PC-3 (cell line): Measurements from ENCODE around the gene ARHGAP8.

Experiments
- EZH2phosphoT487 ChIP-seq: fragments of 300-600 bp; sonication (generic); IDR thresholded peaks from 2 replicates; pipeline ENCODE4 v1.6.1; 2018; ENCODE audit warnings: mild to moderate bottlenecking, antibody characterized with exemption, low read length, borderline replicate concordance
- TF ChIP-seq, protein P1 (sequence below): fragments of 300-600 bp; sonication (generic); conservative IDR thresholded peaks from 2 replicates; pipeline ENCODE4 v1.5.1; 2017; ENCODE audit warnings: antibody characterized with exemption, low read depth, mild to moderate bottlenecking, low read length

DNA sequence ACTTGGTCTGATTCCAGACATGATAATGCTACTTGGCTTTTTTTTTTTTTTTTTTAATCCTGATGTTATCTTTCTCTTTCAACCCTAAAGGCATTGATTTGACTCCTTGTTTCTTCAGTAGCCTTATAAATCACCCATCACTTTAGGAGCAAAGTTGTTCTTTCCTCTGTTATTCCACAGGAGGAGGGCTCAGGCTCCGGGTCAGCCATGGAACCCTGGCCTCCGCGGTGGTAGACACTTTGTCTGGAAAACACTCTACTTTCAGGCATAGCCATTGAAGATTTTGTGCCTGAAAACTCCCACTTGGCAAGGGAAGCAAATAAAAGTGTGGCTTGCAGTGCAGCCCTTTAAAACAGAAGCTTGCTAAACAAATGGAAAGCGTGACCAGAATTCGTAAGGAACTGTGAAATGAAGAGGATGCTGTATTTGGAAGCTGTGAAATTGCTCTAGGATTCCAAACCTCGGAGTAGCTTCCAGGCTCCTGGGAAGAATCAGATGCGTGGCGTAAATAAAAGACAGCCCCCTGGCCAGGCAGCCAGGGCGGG is 44.9 kb downstream of the ARHGAP8 start:
- TF ChIP-seq, protein P1, sequence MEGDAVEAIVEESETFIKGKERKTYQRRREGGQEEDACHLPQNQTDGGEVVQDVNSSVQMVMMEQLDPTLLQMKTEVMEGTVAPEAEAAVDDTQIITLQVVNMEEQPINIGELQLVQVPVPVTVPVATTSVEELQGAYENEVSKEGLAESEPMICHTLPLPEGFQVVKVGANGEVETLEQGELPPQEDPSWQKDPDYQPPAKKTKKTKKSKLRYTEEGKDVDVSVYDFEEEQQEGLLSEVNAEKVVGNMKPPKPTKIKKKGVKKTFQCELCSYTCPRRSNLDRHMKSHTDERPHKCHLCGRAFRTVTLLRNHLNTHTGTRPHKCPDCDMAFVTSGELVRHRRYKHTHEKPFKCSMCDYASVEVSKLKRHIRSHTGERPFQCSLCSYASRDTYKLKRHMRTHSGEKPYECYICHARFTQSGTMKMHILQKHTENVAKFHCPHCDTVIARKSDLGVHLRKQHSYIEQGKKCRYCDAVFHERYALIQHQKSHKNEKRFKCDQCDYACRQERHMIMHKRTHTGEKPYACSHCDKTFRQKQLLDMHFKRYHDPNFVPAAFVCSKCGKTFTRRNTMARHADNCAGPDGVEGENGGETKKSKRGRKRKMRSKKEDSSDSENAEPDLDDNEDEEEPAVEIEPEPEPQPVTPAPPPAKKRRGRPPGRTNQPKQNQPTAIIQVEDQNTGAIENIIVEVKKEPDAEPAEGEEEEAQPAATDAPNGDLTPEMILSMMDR = no peak
- no peak for TF ChIP-seq EZH2phosphoT487
